ENCODE data around the gene E2F2. TPM values are rescaled to one million over a fixed set of nuclear protein-coding genes. Genes with fewer than 3 reads are reported as not detected.

The E2F2 gene
- total RNA-seq, 1 donor from 2014 or later = under 0.01 TPM

GRCh38 chr1:23525558-23526250 is 5.3 kb downstream of the E2F2 start:
- no peak for TF ChIP-seq CTCF (IDR thresholded peaks at IDR 0.05; ENCODE audit: insufficient read depth, low read length, severe bottlenecking)
- no peak for DNase-seq (ENCODE audit: low read depth)
- Histone ChIP-seq H3K36me3 (ENCODE audit: control insufficient read depth, insufficient read depth, low read length) (no peaks in the 10 kb centered on the region), H3K4me3 (ENCODE audit: low read depth, low read length) (no peak overlapping the region), H3K27me3 (ENCODE audit: control insufficient read depth, insufficient read depth, low read length) (peaks cover 3% of the 10 kb centered on the region)
- no peak for FAIRE-seq

- FAIRE-seq (no peak), DNase-seq (ENCODE audit: low read depth) (no peak)
- Histone ChIP-seq H3K4me3 (ENCODE audit: low read depth, low read length) (no peak overlapping the region), H3K36me3 (ENCODE audit: control insufficient read depth, insufficient read depth, low read length) (no peaks in the 10 kb centered on the region), H3K27me3 (ENCODE audit: control insufficient read depth, insufficient read depth, low read length) (no peaks in the 10 kb centered on the region)
- no peak for TF ChIP-seq CTCF (IDR thresholded peaks at IDR 0.05; ENCODE audit: insufficient read depth, low read length, severe bottlenecking)
Observed at GRCh38 chr1:23524716-23525401, 6.2 kb downstream of the E2F2 start.

- H3K36me3 ChIP-seq (ENCODE audit: control insufficient read depth, insufficient read depth, low read length) = no peaks in the 10 kb centered on the region
- no peak for TF ChIP-seq CTCF (IDR thresholded peaks at IDR 0.05; ENCODE audit: insufficient read depth, low read length, severe bottlenecking)
- H3K4me3 ChIP-seq (ENCODE audit: low read depth, low read length) = no peak overlapping the region
- DNase-seq (ENCODE audit: low read depth) = no peak
- H3K27me3 ChIP-seq (ENCODE audit: control insufficient read depth, insufficient read depth, low read length) = no peaks in the 10 kb centered on the region
- no peak for FAIRE-seq
Observed at GRCh38 chr1:23524163-23524562, 6.9 kb downstream of the E2F2 start.

- Histone ChIP-seq H3K27me3 (ENCODE audit: control insufficient read depth, insufficient read depth, low read length) (no peaks in the 10 kb centered on the region), H3K36me3 (ENCODE audit: control insufficient read depth, insufficient read depth, low read length) (no peaks in the 10 kb centered on the region), H3K4me3 (ENCODE audit: low read depth, low read length) (no peak overlapping the region)
- FAIRE-seq (no peak), DNase-seq (ENCODE audit: low read depth) (no peak)
- TF ChIP-seq CTCF (IDR thresholded peaks at IDR 0.05; ENCODE audit: insufficient read depth, low read length, severe bottlenecking) = no peak
Observed at GRCh38 chr1:23522244-23522982, 8.6 kb downstream of the E2F2 start.

- no peak for TF ChIP-seq CTCF (IDR thresholded peaks at IDR 0.05; ENCODE audit: insufficient read depth, low read length, severe bottlenecking)
- Histone ChIP-seq H3K36me3 (ENCODE audit: control insufficient read depth, insufficient read depth, low read length) (no peaks in the 10 kb centered on the region), H3K4me3 (ENCODE audit: low read depth, low read length) (no peak overlapping the region), H3K27me3 (ENCODE audit: control insufficient read depth, insufficient read depth, low read length) (no peaks in the 10 kb centered on the region)
- FAIRE-seq (no peak), DNase-seq (ENCODE audit: low read depth) (no peak)
Observed at GRCh38 chr1:23521588-23521987, 9.4 kb downstream of the E2F2 start.

All from bronchial epithelial cell (primary cell).